ENCODE measurements around the gene FBXO46.
"Not testable (repeated sequence)": the region's sequence is repeated elsewhere in the genome, so short reads cannot be mapped to it uniquely, and the experiment has no call there.

Gene FBXO46

GRCh38 chr19:45754323-45754722 lies 23.6 kb upstream of the FBXO46 start (continued):
- TF ChIP-seq ZNF26 (tag by site-specific recombination; IDR thresholded peaks at IDR 0.05) (no peak), ZNF704 (tag by site-specific recombination; IDR thresholded peaks at IDR 0.05) (no peak)

- Histone ChIP-seq H3K4me1 (ENCODE audit: control insufficient read depth, insufficient read depth, low read length) (0 out of 2 replicates have a peak, but pooled peaks cover 2% of the 10 kb centered on the region), H3K4me3 (ENCODE audit: low read depth, low read length) (no peak overlapping the region), H3K36me3 (ENCODE audit: control insufficient read depth in 2 of 2, insufficient read depth in 1 of 2, low read length in 2 of 2) (no peaks in the 10 kb centered on the region; a peak in 1 of 3 replicates), H3K9me3 (ENCODE audit: control insufficient read depth, insufficient read depth, low read depth, low read length) (no peaks in the 10 kb centered on the region), H3K27ac (ENCODE audit: extremely low read depth, low read depth, low read length) (no peak overlapping the region)
- TF ChIP-seq CTCF (tag by site-specific recombination; IDR thresholded peaks at IDR 0.05), result 0 out of 2 replicates have a peak, but pooled peaks have one; percentile 7
- no peak for TF ChIP-seq SP2 (tag by site-specific recombination; IDR thresholded peaks at IDR 0.05)
- no peak for TF ChIP-seq BCL6B (tag by site-specific recombination; IDR thresholded peaks at IDR 0.05)
- peak; percentile 62; the same call in 1 of the 2 replicates for TF ChIP-seq ZNF398 (tag by site-specific recombination; IDR thresholded peaks at IDR 0.05)
- ChIA-PET POLR2A (interaction anchor here (0.6 to 2.4 kb wide), 3 partner anchors 13 to 42 kb away, joined by 3 to 10 read pairs (median 10); partner anchors contain the start of gene SIX5), CTCF (interaction anchor here (0.6 to 2.9 kb wide), 4 partner anchors 10 to 63 kb away, joined by 3 to 14 read pairs (median 4); partner anchors contain the start of gene SIX5)
These were observed 22.9 kb upstream of the FBXO46 start for GRCh38 chr19:45753548-45753947.

- H3K4me1 ChIP-seq (ENCODE audit: control insufficient read depth, insufficient read depth, low read length), result 0 out of 2 replicates have a peak, but pooled peaks cover 2% of the 10 kb centered on the region
- CTCF ChIA-PET, result interaction anchor here (0.6 to 2.9 kb wide), 4 partner anchors 18 to 1803 kb away, joined by 3 to 14 read pairs (median 6); no protein-coding TSS in a partner anchor
- H3K4me3 ChIP-seq (ENCODE audit: low read depth, low read length), result no peak overlapping the region
- H3K9me3 ChIP-seq (ENCODE audit: control insufficient read depth, insufficient read depth, low read depth, low read length), result no peaks in the 10 kb centered on the region
- H3K36me3 ChIP-seq (ENCODE audit: control insufficient read depth in 2 of 2, insufficient read depth in 1 of 2, low read length in 2 of 2), result no peaks in the 10 kb centered on the region
- POLR2A ChIA-PET, result interaction anchor here (0.7 to 1.7 kb wide), 4 partner anchors 15 to 129 kb away, joined by 5 to 10 read pairs (median 6); no protein-coding TSS in a partner anchor
- no peak for TF ChIP-seq YY1 (tag by site-specific recombination; IDR thresholded peaks at IDR 0.05)
- TF ChIP-seq ZNF600 (tag by site-specific recombination; IDR thresholded peaks at IDR 0.05), result 0 out of 2 replicates have a peak, but pooled peaks have one; percentile 20
- no peak overlapping the region for H3K27ac ChIP-seq (ENCODE audit: extremely low read depth, low read depth, low read length)
These were observed 21.9 kb upstream of the FBXO46 start for GRCh38 chr19:45752639-45753038.

GRCh38 chr19:45751483-45751882 lies 20.8 kb upstream of the FBXO46 start:
- H3K4me1 ChIP-seq (ENCODE audit: control insufficient read depth, insufficient read depth, low read length); H3K27ac ChIP-seq (ENCODE audit: extremely low read depth, low read depth, low read length); CTCF ChIA-PET; H3K36me3 ChIP-seq (ENCODE audit: control insufficient read depth in 2 of 2, insufficient read depth in 1 of 2, low read length in 2 of 2); H3K4me3 ChIP-seq (ENCODE audit: low read depth, low read length); H3K9me3 ChIP-seq (ENCODE audit: control insufficient read depth, insufficient read depth, low read depth, low read length): not testable (repeated sequence)
- POLR2A ChIA-PET, result interaction anchor here (1.7 kb wide), 1 partner anchor 16 kb away, joined by 10 read pairs; no protein-coding TSS in a partner anchor

Measured in HEK293 (cell line).